ENCODE results near the gene SYTL3.

The SYTL3 gene

DNA sequence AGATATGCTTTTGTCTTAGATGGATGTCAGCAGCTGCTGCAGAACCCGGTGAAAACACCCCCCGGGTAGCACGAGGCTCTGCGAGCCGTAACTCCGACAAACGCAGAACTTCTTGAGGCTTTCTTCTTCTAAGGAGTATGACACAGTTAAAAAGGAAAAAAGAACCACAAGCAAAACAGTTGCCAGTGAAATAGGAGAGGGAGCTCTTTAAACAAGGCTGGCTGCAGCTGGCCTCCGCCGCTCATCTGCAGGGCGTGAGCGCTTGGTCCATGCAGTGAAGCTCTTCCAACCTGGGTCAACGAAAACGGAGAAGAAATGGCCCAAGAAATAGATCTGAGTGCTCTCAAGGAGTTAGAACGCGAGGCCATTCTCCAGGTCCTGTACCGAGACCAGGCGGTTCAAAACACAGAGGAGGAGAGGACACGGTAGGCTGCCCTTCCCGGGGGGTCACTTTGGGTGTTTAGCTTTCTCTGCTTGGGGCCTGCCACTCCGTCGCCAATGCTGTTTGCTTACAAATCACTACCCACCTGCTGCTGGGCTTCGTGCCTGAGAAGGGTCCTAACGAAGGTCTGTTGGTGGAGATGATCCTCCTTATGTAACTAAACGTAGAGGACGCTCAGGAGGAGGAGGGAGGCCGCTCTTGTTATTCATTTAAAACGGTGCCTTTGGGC lies 13.2 kb downstream of the SYTL3 start:
- H3K9me2 ChIP-seq (ENCODE audit: low read depth, low read length) = no peaks in the 10 kb centered on the region
- no peak overlapping the region for H3K27ac ChIP-seq (ENCODE audit: low read depth, low read length, poor library complexity, severe bottlenecking)
- 0 out of 2 replicates have a peak, but pooled peaks cover 12% of the 10 kb centered on the region for H3K27me3 ChIP-seq (ENCODE audit: insufficient read depth, low read length)
- no peak for TF ChIP-seq EZH2 (IDR thresholded peaks at IDR 0.05; ENCODE audit: borderline replicate concordance, low read length)
- TF ChIP-seq, protein P1, sequence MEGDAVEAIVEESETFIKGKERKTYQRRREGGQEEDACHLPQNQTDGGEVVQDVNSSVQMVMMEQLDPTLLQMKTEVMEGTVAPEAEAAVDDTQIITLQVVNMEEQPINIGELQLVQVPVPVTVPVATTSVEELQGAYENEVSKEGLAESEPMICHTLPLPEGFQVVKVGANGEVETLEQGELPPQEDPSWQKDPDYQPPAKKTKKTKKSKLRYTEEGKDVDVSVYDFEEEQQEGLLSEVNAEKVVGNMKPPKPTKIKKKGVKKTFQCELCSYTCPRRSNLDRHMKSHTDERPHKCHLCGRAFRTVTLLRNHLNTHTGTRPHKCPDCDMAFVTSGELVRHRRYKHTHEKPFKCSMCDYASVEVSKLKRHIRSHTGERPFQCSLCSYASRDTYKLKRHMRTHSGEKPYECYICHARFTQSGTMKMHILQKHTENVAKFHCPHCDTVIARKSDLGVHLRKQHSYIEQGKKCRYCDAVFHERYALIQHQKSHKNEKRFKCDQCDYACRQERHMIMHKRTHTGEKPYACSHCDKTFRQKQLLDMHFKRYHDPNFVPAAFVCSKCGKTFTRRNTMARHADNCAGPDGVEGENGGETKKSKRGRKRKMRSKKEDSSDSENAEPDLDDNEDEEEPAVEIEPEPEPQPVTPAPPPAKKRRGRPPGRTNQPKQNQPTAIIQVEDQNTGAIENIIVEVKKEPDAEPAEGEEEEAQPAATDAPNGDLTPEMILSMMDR (IDR thresholded peaks at IDR 0.05; ENCODE audit: low read length) = no peak
- no peaks in the 10 kb centered on the region for H3K36me3 ChIP-seq (ENCODE audit: insufficient read depth, low read length)
- H3K9me3 ChIP-seq (ENCODE audit: low read length) = no peaks in the 10 kb centered on the region
- no peak overlapping the region for H3K4me2 ChIP-seq (ENCODE audit: low read length)
- H3K4me1 ChIP-seq (ENCODE audit: insufficient read depth, low read length, severe bottlenecking) = no peaks in the 10 kb centered on the region
- no peak overlapping the region for H3K4me3 ChIP-seq (ENCODE audit: low read depth, low read length, poor library complexity, severe bottlenecking)
- no peaks in the 10 kb centered on the region for H3K79me2 ChIP-seq (ENCODE audit: insufficient read depth, low read length)
- H2AFZ ChIP-seq (ENCODE audit: low read length) = no peak overlapping the region
- H4K20me1 ChIP-seq (ENCODE audit: insufficient read depth, low read length) = no peaks in the 10 kb centered on the region
- no peaks in the 10 kb centered on the region for H3F3A ChIP-seq (ENCODE audit: insufficient read depth, low read length)
- H3K9ac ChIP-seq (ENCODE audit: low read length) = no peak overlapping the region

DNA sequence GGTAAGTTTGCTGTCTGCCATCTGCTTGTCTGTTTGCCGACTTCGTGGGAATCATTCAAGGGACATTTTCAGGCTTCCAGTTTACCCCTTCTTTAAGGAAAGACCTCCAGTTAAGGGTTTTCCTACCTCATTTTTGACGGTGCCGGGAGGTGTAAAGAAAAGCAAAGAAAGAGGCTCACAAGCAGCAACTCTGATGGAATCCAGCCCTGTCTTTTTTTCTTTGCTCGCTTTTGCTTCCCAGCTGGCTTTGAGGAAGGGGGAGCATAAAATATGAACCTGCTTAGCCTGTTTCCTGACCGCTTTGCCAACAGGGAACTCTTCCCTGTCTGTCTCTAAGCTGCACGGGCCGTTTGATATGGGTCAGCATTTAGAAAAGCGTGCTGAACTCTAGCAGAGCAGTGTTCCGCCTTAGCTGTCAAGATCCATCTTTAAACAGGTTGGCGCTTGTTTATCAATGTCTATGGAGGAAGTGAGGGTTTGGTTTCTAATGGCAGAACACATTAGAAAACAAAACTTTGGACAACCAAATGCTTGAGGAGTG lies 13.8 kb downstream of the SYTL3 start:
- no peak for TF ChIP-seq EZH2 (IDR thresholded peaks at IDR 0.05; ENCODE audit: borderline replicate concordance, low read length)
- TF ChIP-seq, protein P1 (IDR thresholded peaks at IDR 0.05; ENCODE audit: low read length) = no peak
- Histone ChIP-seq H2AFZ (ENCODE audit: low read length) (no peak overlapping the region), H3K9me3 (ENCODE audit: low read length) (no peaks in the 10 kb centered on the region), H4K20me1 (ENCODE audit: insufficient read depth, low read length) (no peaks in the 10 kb centered on the region), H3K9ac (ENCODE audit: low read length) (no peak overlapping the region), H3K9me2 (ENCODE audit: low read depth, low read length) (no peaks in the 10 kb centered on the region), H3F3A (ENCODE audit: insufficient read depth, low read length) (no peaks in the 10 kb centered on the region), H3K79me2 (ENCODE audit: insufficient read depth, low read length) (no peaks in the 10 kb centered on the region), H3K27ac (ENCODE audit: low read depth, low read length, poor library complexity, severe bottlenecking) (no peak overlapping the region), H3K4me1 (ENCODE audit: insufficient read depth, low read length, severe bottlenecking) (no peaks in the 10 kb centered on the region), H3K36me3 (ENCODE audit: insufficient read depth, low read length) (no peaks in the 10 kb centered on the region), H3K4me3 (ENCODE audit: low read depth, low read length, poor library complexity, severe bottlenecking) (no peak overlapping the region), H3K4me2 (ENCODE audit: low read length) (no peak overlapping the region), H3K27me3 (ENCODE audit: insufficient read depth, low read length) (peaks cover 12% of the 10 kb centered on the region; the same call in 1 of the 2 replicates)

GRCh38 chr6:158665332-158665731 lies 15.5 kb downstream of the SYTL3 start:
- TF ChIP-seq EZH2 (IDR thresholded peaks at IDR 0.05; ENCODE audit: borderline replicate concordance, low read length) = no peak
- TF ChIP-seq, protein P1 (IDR thresholded peaks at IDR 0.05; ENCODE audit: low read length) = no peak
- Histone ChIP-seq H2AFZ (ENCODE audit: low read length) (no peak overlapping the region), H3K27ac (ENCODE audit: low read depth, low read length, poor library complexity, severe bottlenecking) (no peak overlapping the region), H3K79me2 (ENCODE audit: insufficient read depth, low read length) (no peaks in the 10 kb centered on the region), H3K4me1 (ENCODE audit: insufficient read depth, low read length, severe bottlenecking) (no peaks in the 10 kb centered on the region), H4K20me1 (ENCODE audit: insufficient read depth, low read length) (no peaks in the 10 kb centered on the region), H3K9me2 (ENCODE audit: low read depth, low read length) (no peaks in the 10 kb centered on the region), H3K4me3 (ENCODE audit: low read depth, low read length, poor library complexity, severe bottlenecking) (no peak overlapping the region), H3K4me2 (ENCODE audit: low read length) (no peak overlapping the region), H3K36me3 (ENCODE audit: insufficient read depth, low read length) (no peaks in the 10 kb centered on the region), H3F3A (ENCODE audit: insufficient read depth, low read length) (no peaks in the 10 kb centered on the region), H3K9me3 (ENCODE audit: low read length) (no peaks in the 10 kb centered on the region), H3K9ac (ENCODE audit: low read length) (no peak overlapping the region), H3K27me3 (ENCODE audit: insufficient read depth, low read length) (peaks cover 12% of the 10 kb centered on the region; the same call in 1 of the 2 replicates)
